K562 (cell line): ENCODE measurements around the gene PPFIA3.

Experiments used
- CTCF ChIP-seq, 3 experiments: IDR thresholded peaks in 2 of 3; conservative IDR thresholded peaks in 1 of 3; 2 replicates each; pipeline ENCODE4 v1.5.1; 2011 to 2012; ENCODE audit warnings: low read length in 3 of 3, mild to moderate bottlenecking in 3 of 3, control low read depth in 2 of 3, improper control_type of control experiment in 1 of 3, inconsistent platforms in 1 of 3, low read depth in 1 of 3, mixed read lengths in 1 of 3, moderate library complexity in 1 of 3; ENCODE audit not compliant: insufficient read depth in 2 of 3
- E2F5 ChIP-seq: sonication (generic); formaldehyde crosslinking; IDR thresholded peaks from 2 replicates; pipeline ENCODE4 v1.8.0; 2022; ENCODE audit warnings: mild to moderate bottlenecking, missing genetic modification reagents
- ETV5 ChIP-seq: sonication (generic); formaldehyde crosslinking; IDR thresholded peaks from 2 replicates; pipeline ENCODE4 v1.4.0; 2020; ENCODE audit warnings: low read depth, mild to moderate bottlenecking, missing genetic modification reagents
- FOXJ3 ChIP-seq: sonication (generic); formaldehyde crosslinking; IDR thresholded peaks from 2 replicates; pipeline ENCODE4 v1.4.0; 2020; ENCODE audit warnings: mild to moderate bottlenecking, missing genetic modification reagents
- KDM1A ChIP-seq, 2 experiments: fragments of 450-650 bp; IDR thresholded peaks; 2 replicates each; pipeline ENCODE4 v1.6.1; 2016; ENCODE audit warnings: mild to moderate bottlenecking in 2 of 2
- KDM2B ChIP-seq: fragments of 250-450 bp; sonication (Bioruptor Pico); IDR thresholded peaks from 2 replicates; pipeline ENCODE4 v1.8.0; 2021; ENCODE audit warnings: mild to moderate bottlenecking, moderate library complexity
- MAZ ChIP-seq, 2 experiments: fragments of 450-650 bp in 1 of 2; sonication (generic) in 1 of 2; formaldehyde crosslinking; IDR thresholded peaks in 1 of 2; conservative IDR thresholded peaks in 1 of 2; 2 replicates each; pipeline versions ENCODE4 v1.4.0 to v1.5.0; 2020; ENCODE audit warnings: mild to moderate bottlenecking in 1 of 2, missing genetic modification reagents in 1 of 2
- NFATC3 ChIP-seq: fragments of 450-650 bp; IDR thresholded peaks from 2 replicates; pipeline ENCODE4 v1.6.1; 2017; ENCODE audit warnings: mild to moderate bottlenecking
- POLR2AphosphoS5 ChIP-seq: IDR thresholded peaks from 2 replicates; pipeline ENCODE4 v1.6.1; 2011; ENCODE audit warnings: mild to moderate bottlenecking, low read depth, low read length, moderate library complexity; ENCODE audit not compliant: control insufficient read depth, insufficient read depth
- TCF7 ChIP-seq: sonication (generic); IDR thresholded peaks from 2 replicates; pipeline ENCODE4 v1.6.1; 2016; ENCODE audit warnings: antibody characterized with exemption, borderline replicate concordance
- ZFP30 ChIP-seq: fragments of 250-450 bp; sonication (Bioruptor Pico); IDR thresholded peaks from 2 replicates; pipeline ENCODE4 v1.8.0; 2022; ENCODE audit warnings: moderate library complexity, mild to moderate bottlenecking, inconsistent platforms, borderline replicate concordance
- TF ChIP-seq, protein P1 (sequence below): sonication (generic); formaldehyde crosslinking; IDR thresholded peaks from 2 replicates; pipeline ENCODE4 v1.8.1; 2022; ENCODE audit warnings: missing genetic modification reagents

DNA sequence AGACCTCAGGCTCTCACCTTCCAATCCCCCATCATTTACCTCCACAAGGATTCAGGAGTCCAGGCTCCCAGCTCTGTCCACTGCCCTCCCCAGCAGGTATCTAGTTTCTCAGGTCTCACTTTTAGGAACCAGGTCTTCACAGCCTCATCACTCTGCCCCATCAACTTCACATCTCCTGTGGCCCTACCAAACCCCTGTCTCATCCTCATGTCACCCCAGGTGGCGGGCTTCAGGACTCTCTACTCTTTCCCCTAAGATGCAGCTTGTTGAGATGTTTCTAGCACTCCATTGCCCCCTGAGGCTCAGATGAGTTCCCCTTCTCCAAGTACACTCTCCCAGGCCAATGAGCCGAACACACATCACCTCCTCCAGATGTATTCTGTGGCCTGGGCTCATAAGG is 1.5 kb downstream of the PPFIA3 start:
- TF ChIP-seq CTCF (IDR thresholded peaks at IDR 0.05 in 2 of 3, conservative IDR thresholded peaks at IDR 0.05 in 1 of 3; ENCODE audit: insufficient read depth in 2 of 3, low read depth in 1 of 3, low read length in 3 of 3) (no peak), E2F5 (CRISPR knock-in tag) (no peak), MAZ (CRISPR knock-in tag; conservative IDR thresholded peaks at IDR 0.05 in 1 of 2, IDR thresholded peaks at IDR 0.05 in 1 of 2) (no peak), KDM2B (CRISPR knock-in tag) (no peak), ETV5 (CRISPR knock-in tag) (no peak), ZFP30 (CRISPR knock-in tag) (no peak), NFATC3 (no peak), KDM1A (IDR thresholded peaks at IDR 0.05) (no peak), FOXJ3 (CRISPR knock-in tag) (no peak), POLR2AphosphoS5 (no peak), TCF7 (no peak)
- TF ChIP-seq, protein P1, sequence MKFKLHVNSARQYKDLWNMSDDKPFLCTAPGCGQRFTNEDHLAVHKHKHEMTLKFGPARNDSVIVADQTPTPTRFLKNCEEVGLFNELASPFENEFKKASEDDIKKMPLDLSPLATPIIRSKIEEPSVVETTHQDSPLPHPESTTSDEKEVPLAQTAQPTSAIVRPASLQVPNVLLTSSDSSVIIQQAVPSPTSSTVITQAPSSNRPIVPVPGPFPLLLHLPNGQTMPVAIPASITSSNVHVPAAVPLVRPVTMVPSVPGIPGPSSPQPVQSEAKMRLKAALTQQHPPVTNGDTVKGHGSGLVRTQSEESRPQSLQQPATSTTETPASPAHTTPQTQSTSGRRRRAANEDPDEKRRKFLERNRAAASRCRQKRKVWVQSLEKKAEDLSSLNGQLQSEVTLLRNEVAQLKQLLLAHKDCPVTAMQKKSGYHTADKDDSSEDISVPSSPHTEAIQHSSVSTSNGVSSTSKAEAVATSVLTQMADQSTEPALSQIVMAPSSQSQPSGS (CRISPR knock-in tag), result no peak
